DOHH2 (cell line): Measurements from ENCODE around the gene SLC12A2.

Source experiments
- CTCF ChIP-seq: fragments of 200-600 bp; sonication (generic); IDR thresholded peaks from one replicate; pipeline ENCODE4 v1.5.1; 2014; ENCODE audit warnings: antibody characterized with exemption, mild to moderate bottlenecking, low read depth, low read length; ENCODE audit not compliant: poor library complexity, severe bottlenecking
- EZH2phosphoT487 ChIP-seq: fragments of 200-600 bp; sonication (generic); IDR thresholded peaks from 2 replicates; pipeline ENCODE4 v1.6.1; 2017; ENCODE audit warnings: borderline replicate concordance, mild to moderate bottlenecking, antibody characterized with exemption, low read length, moderate library complexity, mixed read lengths

DNA sequence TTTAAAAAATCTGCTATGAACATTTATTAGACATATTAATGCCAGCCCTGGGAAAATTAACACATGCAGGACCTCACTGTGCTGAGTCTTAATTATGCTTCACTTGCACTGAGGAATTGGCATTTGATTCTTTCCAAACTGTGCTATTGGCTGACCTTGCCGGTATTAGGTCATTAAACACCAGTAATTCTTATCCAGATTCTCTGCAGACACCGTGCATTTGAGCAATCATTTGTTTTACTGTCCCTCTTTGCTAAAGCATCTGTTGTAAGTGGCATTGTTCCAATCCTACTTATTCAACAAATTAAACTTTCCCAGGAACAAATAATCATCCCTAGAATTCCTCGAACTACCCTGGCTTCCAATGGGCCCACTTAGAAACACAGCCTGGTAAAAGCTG, 145.0 kb downstream of the SLC12A2 start:
- TF ChIP-seq CTCF (no peak), EZH2phosphoT487 (no peak)
